ENCODE measurements around the gene GSE1.
"Not testable (repeated sequence)": the region's sequence is repeated elsewhere in the genome, so short reads cannot be mapped to it uniquely, and the experiment has no call there.

GSE1 gene

GRCh38 chr16:85584819-85585282 lies 28.3 kb upstream of the GSE1 start:
- Histone ChIP-seq H3K27me3 (ENCODE audit: insufficient read depth, low read length) (no peaks in the 10 kb centered on the region), H3K27ac (ENCODE audit: low read depth, low read length) (no peak overlapping the region), H3K4me1 (ENCODE audit: control insufficient read depth, insufficient read depth, low read length, unreplicated experiment) (peaks cover 14% of the 10 kb centered on the region), H3K4me3 (ENCODE audit: low read depth, low read length) (no peak overlapping the region), H3K36me3 (ENCODE audit: insufficient read depth, low read length) (no peaks in the 10 kb centered on the region), H3K79me2 (ENCODE audit: control insufficient read depth, insufficient read depth, low read length, unreplicated experiment) (peaks cover 18% of the 10 kb centered on the region), H2AFZ (ENCODE audit: low read length, unreplicated experiment) (no peak overlapping the region)

GRCh38 chr16:85585711-85586110 lies 27.4 kb upstream of the GSE1 start:
- Histone ChIP-seq H2AFZ (ENCODE audit: low read length, unreplicated experiment) (no peak overlapping the region), H3K79me2 (ENCODE audit: control insufficient read depth, insufficient read depth, low read length, unreplicated experiment) (peaks cover 19% of the 10 kb centered on the region), H3K27me3 (ENCODE audit: insufficient read depth, low read length) (no peaks in the 10 kb centered on the region), H3K4me1 (ENCODE audit: control insufficient read depth, insufficient read depth, low read length, unreplicated experiment) (peaks cover 14% of the 10 kb centered on the region), H3K27ac (ENCODE audit: low read depth, low read length) (no peak overlapping the region), H3K36me3 (ENCODE audit: insufficient read depth, low read length) (no peaks in the 10 kb centered on the region), H3K4me3 (ENCODE audit: low read depth, low read length) (no peak overlapping the region)

- Histone ChIP-seq H3K27me3 (ENCODE audit: insufficient read depth, low read length) (no peaks in the 10 kb centered on the region), H3K36me3 (ENCODE audit: insufficient read depth, low read length) (no peaks in the 10 kb centered on the region), H3K4me1 (ENCODE audit: control insufficient read depth, insufficient read depth, low read length, unreplicated experiment) (peaks cover 14% of the 10 kb centered on the region), H3K79me2 (ENCODE audit: control insufficient read depth, insufficient read depth, low read length, unreplicated experiment) (peaks cover 15% of the 10 kb centered on the region), H2AFZ (ENCODE audit: low read length, unreplicated experiment) (no peak overlapping the region), H3K27ac (ENCODE audit: low read depth, low read length) (no peak overlapping the region), H3K4me3 (ENCODE audit: low read depth, low read length) (no peak overlapping the region)
These were observed 26.6 kb upstream of the GSE1 start for GRCh38 chr16:85586380-85587104.

DNA sequence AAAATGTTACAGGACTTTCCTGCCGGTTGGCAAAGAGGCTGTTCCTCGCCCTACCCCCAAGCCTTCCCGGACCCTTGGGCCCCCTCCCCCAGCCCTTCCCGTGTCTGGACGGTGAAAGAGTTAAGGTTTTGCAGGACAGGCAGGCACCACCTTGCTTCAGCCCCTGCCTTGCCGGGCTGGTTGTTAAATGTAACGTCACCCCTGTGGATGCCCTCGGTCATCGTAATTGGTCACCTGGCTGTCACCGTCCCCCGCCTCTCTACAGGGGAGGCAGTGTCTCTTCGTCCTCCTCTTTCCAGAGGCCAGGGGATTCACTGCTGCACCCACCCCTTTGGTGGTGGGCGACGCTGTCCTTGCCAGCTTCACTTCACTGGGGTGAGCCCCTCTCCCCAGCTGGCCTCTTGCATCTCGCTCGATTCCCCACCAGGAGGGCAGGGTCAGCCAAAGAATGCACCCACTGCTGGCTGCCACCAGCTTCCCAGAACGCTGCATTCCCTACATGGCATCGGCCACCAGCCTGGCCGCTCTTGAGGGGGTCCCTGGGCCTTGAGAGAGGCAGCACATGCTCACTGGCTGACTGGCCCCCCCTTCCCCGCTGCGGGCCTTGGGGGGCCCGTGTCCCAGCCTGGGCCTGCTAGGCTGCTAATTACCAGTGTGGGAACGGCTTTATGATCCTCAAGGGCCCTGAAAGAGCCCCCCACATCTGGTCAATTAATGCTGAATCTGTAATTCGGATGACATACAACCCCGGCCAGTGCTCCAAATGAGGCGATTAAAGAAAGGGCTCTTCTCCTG lies 25.2 kb upstream of the GSE1 start:
- peaks cover 11% of the 10 kb centered on the region for H3K4me1 ChIP-seq (ENCODE audit: control insufficient read depth, insufficient read depth, low read length, unreplicated experiment)

GRCh38 chr16:85588562-85589503 lies 24.3 kb upstream of the GSE1 start:
- H3K4me1 ChIP-seq (ENCODE audit: control insufficient read depth, insufficient read depth, low read length, unreplicated experiment) = peaks cover 3% of the 10 kb centered on the region
- peaks cover 15% of the 10 kb centered on the region for H3K79me2 ChIP-seq (ENCODE audit: control insufficient read depth, insufficient read depth, low read length, unreplicated experiment)
- H3K4me3 ChIP-seq (ENCODE audit: low read depth, low read length) = no peak overlapping the region
- no peaks in the 10 kb centered on the region for H3K36me3 ChIP-seq (ENCODE audit: insufficient read depth, low read length)
- H2AFZ ChIP-seq (ENCODE audit: low read length, unreplicated experiment) = no peak overlapping the region
- no peaks in the 10 kb centered on the region for H3K27me3 ChIP-seq (ENCODE audit: insufficient read depth, low read length)
- H3K27ac ChIP-seq (ENCODE audit: low read depth, low read length) = no peak overlapping the region

More for the DNA sequence above, 25.2 kb upstream of the GSE1 start:
- peaks cover 15% of the 10 kb centered on the region for H3K79me2 ChIP-seq (ENCODE audit: control insufficient read depth, insufficient read depth, low read length, unreplicated experiment)
- no peak overlapping the region for H3K27ac ChIP-seq (ENCODE audit: low read depth, low read length)
- H2AFZ ChIP-seq (ENCODE audit: low read length, unreplicated experiment) = no peak overlapping the region
- no peaks in the 10 kb centered on the region for H3K36me3 ChIP-seq (ENCODE audit: insufficient read depth, low read length)
- no peak overlapping the region for H3K4me3 ChIP-seq (ENCODE audit: low read depth, low read length)
- H3K27me3 ChIP-seq (ENCODE audit: insufficient read depth, low read length) = no peaks in the 10 kb centered on the region

DNA sequence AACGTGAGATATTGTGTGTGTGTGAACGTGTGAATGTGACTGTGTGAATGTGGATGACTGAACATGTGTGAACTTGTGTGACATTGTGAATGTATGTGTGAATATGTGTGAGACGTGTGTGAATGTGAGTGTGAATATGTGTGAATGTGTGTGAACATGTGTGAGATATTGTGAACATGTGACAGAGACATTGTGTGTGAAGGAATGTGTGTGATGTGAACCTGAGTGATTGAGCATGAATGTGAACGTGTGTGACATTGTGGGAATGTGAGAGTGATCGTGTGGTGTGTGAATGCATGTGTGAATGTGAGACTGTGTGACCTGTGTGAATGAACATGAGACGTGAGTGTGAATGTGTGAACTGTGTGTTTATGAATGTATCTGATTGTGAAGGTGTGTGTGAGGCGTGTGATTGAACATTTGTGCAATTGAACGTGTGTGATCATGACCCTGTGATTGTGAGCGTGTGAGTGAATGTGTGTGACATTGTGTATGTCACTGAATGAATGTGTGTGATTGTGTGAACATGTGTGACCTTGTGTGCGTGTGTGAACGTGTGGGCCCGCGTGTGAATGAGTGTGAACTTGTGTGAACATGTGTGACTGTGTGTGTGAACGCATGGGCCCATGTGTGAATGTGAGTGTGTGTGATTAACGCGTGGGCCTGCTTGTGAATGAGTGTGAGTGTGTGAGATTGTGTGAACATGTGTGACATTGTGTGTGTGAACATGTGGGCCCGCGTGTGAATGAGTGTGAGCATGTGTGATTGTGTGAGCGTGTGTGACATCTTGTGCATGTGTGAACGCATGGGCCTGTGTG lies 23.2 kb upstream of the GSE1 start:
- Histone ChIP-seq H3K79me2 (ENCODE audit: control insufficient read depth, insufficient read depth, low read length, unreplicated experiment) (peaks cover 15% of the 10 kb centered on the region), H3K4me3 (ENCODE audit: low read depth, low read length) (no peak overlapping the region), H3K4me1 (ENCODE audit: control insufficient read depth, insufficient read depth, low read length, unreplicated experiment) (peaks cover 3% of the 10 kb centered on the region), H3K36me3 (ENCODE audit: insufficient read depth, low read length) (no peaks in the 10 kb centered on the region), H3K27ac (ENCODE audit: low read depth, low read length) (no peak overlapping the region), H3K27me3 (ENCODE audit: insufficient read depth, low read length) (no peaks in the 10 kb centered on the region), H2AFZ (ENCODE audit: low read length, unreplicated experiment) (no peak overlapping the region)

GRCh38 chr16:85590506-85590832 lies 22.7 kb upstream of the GSE1 start:
- Histone ChIP-seq H3K36me3 (ENCODE audit: insufficient read depth, low read length) (no peaks in the 10 kb centered on the region), H2AFZ (ENCODE audit: low read length, unreplicated experiment) (no peak overlapping the region), H3K79me2 (ENCODE audit: control insufficient read depth, insufficient read depth, low read length, unreplicated experiment) (peaks cover 15% of the 10 kb centered on the region), H3K4me1 (ENCODE audit: control insufficient read depth, insufficient read depth, low read length, unreplicated experiment) (peaks cover 3% of the 10 kb centered on the region), H3K27me3 (ENCODE audit: insufficient read depth, low read length) (no peaks in the 10 kb centered on the region), H3K4me3 (ENCODE audit: low read depth, low read length) (no peak overlapping the region), H3K27ac (ENCODE audit: low read depth, low read length) (no peak overlapping the region)

DNA sequence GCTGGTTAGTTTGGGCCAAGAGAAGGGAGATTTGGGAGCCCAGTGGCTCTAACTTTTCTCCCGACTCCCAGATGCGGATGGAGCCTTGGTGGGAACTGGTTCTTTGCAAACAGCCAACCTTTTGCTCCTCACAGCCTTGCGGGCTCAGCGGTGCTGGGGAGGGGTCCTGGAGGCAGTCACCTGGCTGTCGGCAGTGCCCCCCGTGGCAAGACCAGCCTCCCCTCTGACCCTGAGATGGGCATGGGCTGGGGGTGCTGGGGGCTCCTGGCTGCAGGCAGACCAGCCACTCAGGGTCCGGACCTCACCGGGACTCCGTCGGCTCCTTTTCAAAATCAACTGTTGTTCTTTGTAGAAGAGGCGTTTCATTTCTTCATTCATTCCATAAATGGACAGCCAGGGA lies 21.7 kb upstream of the GSE1 start:
- no peak overlapping the region for H3K4me3 ChIP-seq (ENCODE audit: low read depth, low read length)
- peaks cover 3% of the 10 kb centered on the region for H3K4me1 ChIP-seq (ENCODE audit: control insufficient read depth, insufficient read depth, low read length, unreplicated experiment)
- H3K36me3 ChIP-seq (ENCODE audit: insufficient read depth, low read length) = no peaks in the 10 kb centered on the region
- H2AFZ ChIP-seq (ENCODE audit: low read length, unreplicated experiment) = no peak overlapping the region
- H3K79me2 ChIP-seq (ENCODE audit: control insufficient read depth, insufficient read depth, low read length, unreplicated experiment) = peaks cover 15% of the 10 kb centered on the region
- no peak overlapping the region for H3K27ac ChIP-seq (ENCODE audit: low read depth, low read length)
- no peaks in the 10 kb centered on the region for H3K27me3 ChIP-seq (ENCODE audit: insufficient read depth, low read length)

- peaks cover 15% of the 10 kb centered on the region for H3K79me2 ChIP-seq (ENCODE audit: control insufficient read depth, insufficient read depth, low read length, unreplicated experiment)
- not testable (repeated sequence) for H3K4me3 ChIP-seq (ENCODE audit: low read depth, low read length); H3K27ac ChIP-seq (ENCODE audit: low read depth, low read length); H3K27me3 ChIP-seq (ENCODE audit: insufficient read depth, low read length); H3K4me1 ChIP-seq (ENCODE audit: control insufficient read depth, insufficient read depth, low read length, unreplicated experiment); H2AFZ ChIP-seq (ENCODE audit: low read length, unreplicated experiment); H3K36me3 ChIP-seq (ENCODE audit: insufficient read depth, low read length)
These were observed 20.8 kb upstream of the GSE1 start for GRCh38 chr16:85592277-85592676.
